ENCODE measurements around the gene TTLL11.

DNA sequence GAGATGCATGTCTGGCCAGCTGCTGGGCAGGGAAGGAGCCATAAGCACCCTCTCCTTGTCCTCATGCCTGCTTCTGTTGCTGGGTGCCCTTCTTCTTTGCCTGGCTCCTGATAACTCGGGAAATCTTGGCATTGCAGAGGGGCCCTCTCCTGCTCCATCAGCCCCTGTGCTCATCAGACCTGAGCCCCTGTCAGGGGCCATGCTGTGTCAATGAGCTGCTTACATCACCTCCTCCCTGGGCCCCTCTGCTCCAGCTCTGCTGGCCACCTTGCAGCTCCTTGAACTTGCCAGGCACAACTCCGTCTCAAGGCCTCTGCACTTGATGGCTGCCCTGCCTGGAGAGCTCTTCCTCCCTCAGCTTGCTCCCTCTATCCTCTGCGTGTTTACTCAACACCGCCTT lies 194.3 kb downstream of the TTLL11 start:
- no peak for TF ChIP-seq BRCA1 (IDR thresholded peaks at IDR 0.05; ENCODE audit: low read depth, low read length)
- TF ChIP-seq POLR2AphosphoS5 (IDR thresholded peaks at IDR 0.05; ENCODE audit: low read depth, low read length), result no peak
- TF ChIP-seq, protein P1, sequence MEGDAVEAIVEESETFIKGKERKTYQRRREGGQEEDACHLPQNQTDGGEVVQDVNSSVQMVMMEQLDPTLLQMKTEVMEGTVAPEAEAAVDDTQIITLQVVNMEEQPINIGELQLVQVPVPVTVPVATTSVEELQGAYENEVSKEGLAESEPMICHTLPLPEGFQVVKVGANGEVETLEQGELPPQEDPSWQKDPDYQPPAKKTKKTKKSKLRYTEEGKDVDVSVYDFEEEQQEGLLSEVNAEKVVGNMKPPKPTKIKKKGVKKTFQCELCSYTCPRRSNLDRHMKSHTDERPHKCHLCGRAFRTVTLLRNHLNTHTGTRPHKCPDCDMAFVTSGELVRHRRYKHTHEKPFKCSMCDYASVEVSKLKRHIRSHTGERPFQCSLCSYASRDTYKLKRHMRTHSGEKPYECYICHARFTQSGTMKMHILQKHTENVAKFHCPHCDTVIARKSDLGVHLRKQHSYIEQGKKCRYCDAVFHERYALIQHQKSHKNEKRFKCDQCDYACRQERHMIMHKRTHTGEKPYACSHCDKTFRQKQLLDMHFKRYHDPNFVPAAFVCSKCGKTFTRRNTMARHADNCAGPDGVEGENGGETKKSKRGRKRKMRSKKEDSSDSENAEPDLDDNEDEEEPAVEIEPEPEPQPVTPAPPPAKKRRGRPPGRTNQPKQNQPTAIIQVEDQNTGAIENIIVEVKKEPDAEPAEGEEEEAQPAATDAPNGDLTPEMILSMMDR (IDR thresholded peaks at IDR 0.05; ENCODE audit: control extremely low read depth in 1 of 3, insufficient read depth in 1 of 3, low read depth in 1 of 3, low read length in 3 of 3), result no peak
- no peak for TF ChIP-seq TCF12 (IDR thresholded peaks at IDR 0.05; ENCODE audit: low read depth, low read length)
- TF ChIP-seq EZH2 (IDR thresholded peaks at IDR 0.05; ENCODE audit: low read depth, low read length, severe bottlenecking), result no peak

Data from H1 (cell line).